NT2/D1 (cell line): ENCODE results near the gene PGR.

Source experiments
- DNase-seq: peaks from one replicate; pipeline ENCODE4 v3.0.0-alpha.2; 2011; ENCODE audit warnings: low read depth, low spot score
- H3K27me3 ChIP-seq: 2 replicates; pipeline ENCODE4 v1.6.0; 2011; ENCODE audit warnings: mild to moderate bottlenecking; ENCODE audit not compliant: insufficient read length, insufficient read depth
- H3K36me3 ChIP-seq: 2 replicates; pipeline ENCODE4 v1.6.1; 2011; ENCODE audit warnings: mild to moderate bottlenecking, low read length, mixed read lengths; ENCODE audit not compliant: insufficient read depth, insufficient read length
- H3K4me1 ChIP-seq: 2 replicates; pipeline ENCODE4 v1.5.1; 2011; ENCODE audit not compliant: insufficient read depth, insufficient read length
- H3K4me3 ChIP-seq: 2 replicates; pipeline ENCODE4 v1.5.1; 2011; ENCODE audit warnings: low read depth; ENCODE audit not compliant: insufficient read length
- H3K9ac ChIP-seq: 2 replicates; pipeline ENCODE4 v1.6.0; 2011; ENCODE audit warnings: low read depth; ENCODE audit not compliant: insufficient read length
- H3K9me3 ChIP-seq: 2 replicates; pipeline ENCODE4 v1.5.1; 2011; ENCODE audit warnings: mild to moderate bottlenecking, low read length; ENCODE audit not compliant: insufficient read depth
- SUZ12 ChIP-seq: IDR thresholded peaks from 2 replicates; pipeline ENCODE4 v1.6.1; 2011; ENCODE audit not compliant: insufficient read length, insufficient read depth; ENCODE audit errors: extremely low read depth
- YY1 ChIP-seq: IDR thresholded peaks from 2 replicates; pipeline ENCODE4 v1.6.1; 2011; ENCODE audit not compliant: insufficient read length, insufficient read depth
- ZNF274 ChIP-seq: IDR thresholded peaks from 2 replicates; pipeline ENCODE4 v1.6.1; 2011; ENCODE audit warnings: mild to moderate bottlenecking, low read depth, low read length

Gene PGR

DNA sequence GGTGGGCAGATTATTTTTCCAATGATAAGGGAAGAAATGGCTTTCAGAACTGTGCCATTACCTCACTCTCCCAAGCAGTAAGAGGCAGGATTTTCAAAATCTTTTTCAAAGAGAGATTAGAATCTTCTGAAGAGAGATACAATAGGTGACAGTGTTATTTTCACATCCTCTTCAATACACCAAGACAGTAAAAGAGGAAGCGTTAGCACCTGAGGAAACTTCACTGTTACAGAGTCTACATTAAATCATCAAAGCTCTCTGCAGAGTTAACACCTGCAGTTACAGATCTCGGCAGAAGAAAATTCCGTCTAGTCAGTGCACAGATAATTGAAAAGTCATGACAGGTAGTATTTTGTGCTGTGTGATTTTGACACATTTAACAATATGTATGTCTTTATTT, 144.9 kb downstream of the PGR start:
- Histone ChIP-seq H3K4me1 (no peaks in the 10 kb centered on the region), H3K9me3 (no peaks in the 10 kb centered on the region), H3K36me3 (no peaks in the 10 kb centered on the region), H3K4me3 (no peak overlapping the region), H3K27me3 (no peaks in the 10 kb centered on the region), H3K9ac (no peak overlapping the region)
- TF ChIP-seq SUZ12 (no peak), ZNF274 (no peak), YY1 (no peak)
- DNase-seq = no peak

DNA sequence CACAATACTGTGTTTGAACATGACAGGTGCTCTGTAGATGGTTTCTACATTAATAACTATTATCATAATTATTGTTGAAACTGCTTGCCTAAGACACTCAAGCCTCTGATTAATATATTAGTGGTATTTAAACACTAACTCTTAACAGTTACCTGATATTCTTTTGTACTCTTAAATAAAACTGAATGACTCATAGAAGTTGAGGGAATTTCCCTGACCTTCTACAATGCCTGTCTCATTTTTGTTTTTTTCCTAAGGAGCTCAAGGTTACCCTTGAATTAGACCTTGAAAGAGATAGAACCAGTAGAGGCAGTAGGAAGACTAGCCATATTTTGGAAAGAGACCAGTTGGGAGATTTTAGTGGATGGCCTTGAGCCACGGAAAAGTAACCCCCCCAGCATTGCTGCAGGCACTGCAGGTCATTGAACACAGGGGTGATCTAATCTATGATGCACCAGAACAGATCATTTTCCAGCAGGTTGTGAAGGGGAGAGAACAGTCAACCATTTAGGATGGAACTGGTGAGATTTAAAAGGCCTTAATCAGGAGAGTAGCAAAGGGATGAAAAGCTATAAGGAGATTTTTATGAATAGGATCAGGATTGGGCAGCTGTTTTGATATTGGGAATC, 148.3 kb downstream of the PGR start:
- Histone ChIP-seq H3K4me3 (no peak overlapping the region), H3K9ac (no peak overlapping the region), H3K36me3 (peaks cover 10% of the 10 kb centered on the region), H3K27me3 (no peaks in the 10 kb centered on the region), H3K4me1 (no peaks in the 10 kb centered on the region), H3K9me3 (no peaks in the 10 kb centered on the region)
- no peak for TF ChIP-seq SUZ12
- no peak for TF ChIP-seq ZNF274
- TF ChIP-seq YY1 = no peak
- no peak for DNase-seq

DNA sequence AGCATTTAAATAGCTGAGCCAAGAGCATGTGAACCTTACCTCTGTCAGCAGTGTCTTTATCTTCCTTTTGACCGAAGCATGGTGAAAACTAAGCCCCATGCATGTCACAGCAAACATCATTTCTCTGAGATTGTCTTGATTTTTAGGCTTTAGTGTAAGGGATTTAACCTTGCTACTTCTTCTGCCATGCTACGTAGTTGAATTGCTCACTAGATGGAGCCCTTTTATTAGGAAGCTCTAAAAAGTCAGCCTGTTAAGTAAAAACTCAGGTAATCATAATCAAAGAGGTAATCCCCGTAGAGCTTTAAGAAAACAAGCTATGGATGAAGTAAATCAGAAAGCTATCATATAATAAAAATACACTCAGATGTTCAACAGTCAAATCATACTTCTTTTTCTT, 149.5 kb downstream of the PGR start:
- Histone ChIP-seq H3K36me3 (peaks cover 16% of the 10 kb centered on the region), H3K4me3 (no peak overlapping the region), H3K9ac (no peak overlapping the region), H3K4me1 (no peaks in the 10 kb centered on the region), H3K27me3 (no peaks in the 10 kb centered on the region), H3K9me3 (no peaks in the 10 kb centered on the region)
- DNase-seq = peak; percentile 9
- TF ChIP-seq SUZ12 (no peak), YY1 (no peak), ZNF274 (no peak)
